SHP77 (cell line): ENCODE results near the gene SHE.

Source experiments
- DNase-seq, 2 experiments: peaks; one replicate each; lab custom pipeline; 2025; lab: John Stamatoyannopoulos, UW

The SHE gene

GRCh38 chr1:154446292-154446691 lies 55.9 kb downstream of the SHE start:
- no peak for DNase-seq

- no peak for DNase-seq
Observed at GRCh38 chr1:154445040-154445472, 57.2 kb downstream of the SHE start.

- DNase-seq: no peak
Observed at GRCh38 chr1:154443274-154444013, 58.8 kb downstream of the SHE start.

GRCh38 chr1:154442006-154442740 lies 60.0 kb downstream of the SHE start:
- no peak for DNase-seq

GRCh38 chr1:154441241-154441888 lies 60.8 kb downstream of the SHE start:
- no peak for DNase-seq

- DNase-seq: no peak
Observed at GRCh38 chr1:154440036-154440804, 62.0 kb downstream of the SHE start.

GRCh38 chr1:154436433-154436832 lies 65.8 kb downstream of the SHE start:
- no peak for DNase-seq

GRCh38 chr1:154435599-154436200 lies 66.5 kb downstream of the SHE start:
- no peak for DNase-seq

- DNase-seq: no peak
Observed at GRCh38 chr1:154434346-154435085, 67.7 kb downstream of the SHE start.

GRCh38 chr1:154433161-154433764 lies 68.9 kb downstream of the SHE start:
- no peak for DNase-seq

GRCh38 chr1:154431586-154432373 lies 70.4 kb downstream of the SHE start:
- no peak for DNase-seq

- no peak for DNase-seq
Observed at GRCh38 chr1:154430903-154431302, 71.3 kb downstream of the SHE start.

GRCh38 chr1:154429841-154430611 lies 72.2 kb downstream of the SHE start:
- no peak for DNase-seq
